Measurements from ENCODE around the gene EFL1.
"Not testable (repeated sequence)": the region's sequence is repeated elsewhere in the genome, so short reads cannot be mapped to it uniquely, and the experiment has no call there.

The EFL1 gene

DNA sequence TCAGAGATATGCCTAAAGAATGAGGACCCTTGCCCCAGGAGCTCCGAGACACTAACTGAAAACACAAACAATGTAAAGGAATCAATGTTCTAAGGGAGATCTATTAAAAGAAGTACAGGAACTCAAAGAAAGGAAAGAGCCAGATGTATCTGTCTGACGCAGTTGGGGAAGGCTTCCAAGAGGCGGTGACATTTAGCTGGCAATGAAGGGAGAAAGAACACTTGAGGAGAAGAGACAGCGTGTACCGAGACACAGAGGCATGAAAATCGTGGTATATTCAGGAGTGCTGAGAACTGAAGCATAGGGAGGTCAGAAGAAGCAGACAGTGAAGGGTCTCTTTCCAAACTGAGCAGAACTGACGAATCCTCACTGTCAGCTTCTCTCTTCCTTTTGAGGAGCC is 66.7 kb downstream of the EFL1 start:
- H3K27me3 ChIP-seq (ENCODE audit: control insufficient read depth, insufficient read depth, low read length); H3K4me1 ChIP-seq (ENCODE audit: control insufficient read depth, insufficient read depth, low read length); H3K9me3 ChIP-seq (ENCODE audit: control insufficient read depth, insufficient read depth, low read depth, low read length); H3K36me3 ChIP-seq (ENCODE audit: control insufficient read depth, insufficient read depth, low read length); H3K4me3 ChIP-seq (ENCODE audit: low read depth, low read length); H3K27ac ChIP-seq (ENCODE audit: low read depth, low read length); H3K9ac ChIP-seq (ENCODE audit: low read length): not testable (repeated sequence)

DNA sequence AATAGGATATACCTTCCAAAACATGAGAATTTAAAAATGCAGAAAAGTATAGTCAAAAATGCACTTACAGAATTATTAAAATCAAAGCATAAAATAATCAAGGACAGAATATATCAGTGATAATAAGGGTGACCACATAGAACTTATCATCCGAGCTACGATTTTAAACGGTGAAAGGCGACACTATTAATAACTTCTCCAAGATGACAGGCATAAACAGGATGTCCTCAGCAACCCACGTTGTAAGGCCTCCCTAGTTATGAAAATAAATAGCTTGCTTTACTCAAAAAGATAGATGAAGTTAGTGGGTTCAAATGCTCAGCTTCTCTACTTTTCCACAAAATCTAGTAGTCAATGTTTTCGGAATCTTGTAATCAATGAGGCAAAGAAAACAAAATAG is 68.0 kb downstream of the EFL1 start:
- H3K9me3 ChIP-seq (ENCODE audit: control insufficient read depth, insufficient read depth, low read depth, low read length); H3K27ac ChIP-seq (ENCODE audit: low read depth, low read length); H3K4me3 ChIP-seq (ENCODE audit: low read depth, low read length); H3K27me3 ChIP-seq (ENCODE audit: control insufficient read depth, insufficient read depth, low read length); H3K9ac ChIP-seq (ENCODE audit: low read length); H3K36me3 ChIP-seq (ENCODE audit: control insufficient read depth, insufficient read depth, low read length); H3K4me1 ChIP-seq (ENCODE audit: control insufficient read depth, insufficient read depth, low read length): not testable (repeated sequence)

DNA sequence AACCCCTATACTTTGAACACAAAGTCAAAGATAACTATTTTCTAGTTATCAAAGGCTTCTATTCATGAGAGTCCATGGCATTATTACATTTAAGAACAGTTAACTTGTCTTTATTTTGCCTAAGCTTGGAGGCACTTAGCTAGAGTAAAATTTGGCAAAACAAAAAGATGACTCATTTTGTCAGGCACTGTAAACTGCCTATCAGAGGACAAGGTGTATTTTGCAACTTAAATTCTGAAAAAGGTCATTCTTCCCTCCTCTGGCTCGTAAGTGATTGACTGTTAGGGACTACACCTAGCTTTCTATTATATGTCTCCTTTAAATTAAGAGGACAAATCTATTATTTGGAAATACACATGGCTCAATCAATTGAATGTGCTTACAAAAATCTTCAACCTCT is 69.1 kb downstream of the EFL1 start:
- H3K27ac ChIP-seq (ENCODE audit: low read depth, low read length); H3K9me3 ChIP-seq (ENCODE audit: control insufficient read depth, insufficient read depth, low read depth, low read length); H3K9ac ChIP-seq (ENCODE audit: low read length); H3K27me3 ChIP-seq (ENCODE audit: control insufficient read depth, insufficient read depth, low read length); H3K36me3 ChIP-seq (ENCODE audit: control insufficient read depth, insufficient read depth, low read length); H3K4me3 ChIP-seq (ENCODE audit: low read depth, low read length); H3K4me1 ChIP-seq (ENCODE audit: control insufficient read depth, insufficient read depth, low read length): not testable (repeated sequence)

DNA sequence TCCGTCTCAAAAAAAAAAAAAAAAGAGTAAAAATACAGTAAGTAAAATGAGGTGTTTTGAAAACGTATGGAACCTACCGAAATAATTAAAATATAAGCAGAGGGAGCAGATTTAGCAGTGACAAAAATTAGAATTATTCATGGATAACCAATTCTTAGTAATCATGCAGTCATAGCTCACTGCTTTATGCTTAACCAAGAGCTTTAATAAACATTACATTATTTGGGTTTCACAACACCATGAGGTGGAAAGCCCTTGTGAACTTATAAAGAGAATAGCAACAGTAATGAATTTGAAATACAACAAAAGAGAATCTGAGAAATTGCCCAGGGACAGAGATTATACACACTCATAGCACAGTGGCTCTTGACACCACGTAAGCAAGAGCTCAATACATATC is 70.1 kb downstream of the EFL1 start:
- not testable (repeated sequence) for H3K9ac ChIP-seq (ENCODE audit: low read length); H3K27ac ChIP-seq (ENCODE audit: low read depth, low read length); H3K36me3 ChIP-seq (ENCODE audit: control insufficient read depth, insufficient read depth, low read length); H3K9me3 ChIP-seq (ENCODE audit: control insufficient read depth, insufficient read depth, low read depth, low read length); H3K4me1 ChIP-seq (ENCODE audit: control insufficient read depth, insufficient read depth, low read length); H3K4me3 ChIP-seq (ENCODE audit: low read depth, low read length); H3K27me3 ChIP-seq (ENCODE audit: control insufficient read depth, insufficient read depth, low read length)

DNA sequence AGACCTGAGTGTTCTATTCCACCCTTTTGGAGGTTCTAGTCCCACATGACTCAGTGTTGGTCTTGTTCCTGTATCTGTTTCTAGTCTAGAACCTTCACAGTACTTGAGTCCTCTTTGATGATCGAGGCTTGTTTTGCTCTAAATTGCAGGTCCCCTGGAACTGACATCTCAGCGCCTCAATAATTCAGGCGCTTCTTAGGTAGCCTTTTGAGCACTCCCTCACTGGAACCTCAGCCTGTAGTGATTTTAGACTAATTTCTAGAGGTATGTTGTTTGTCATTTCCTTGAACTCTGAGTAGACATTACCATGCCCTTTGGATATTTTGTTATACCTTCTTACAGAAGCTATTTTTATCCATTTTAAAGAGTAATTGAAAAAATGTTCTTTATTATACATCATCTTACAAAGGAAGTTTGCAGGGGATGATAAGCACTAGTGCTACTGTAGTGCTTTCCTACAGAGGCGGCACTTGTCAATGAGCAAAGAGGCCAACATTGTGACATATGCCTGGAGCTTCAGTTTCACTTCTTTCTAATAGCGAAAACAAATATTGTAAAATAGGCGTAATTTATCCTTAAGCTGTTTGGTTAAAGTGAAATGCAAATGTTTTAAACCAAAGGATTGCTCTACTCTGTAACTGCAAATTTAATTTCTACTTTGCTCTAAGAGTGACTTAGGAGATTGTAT is 75.7 kb downstream of the EFL1 start:
- Histone ChIP-seq H3K4me1 (ENCODE audit: control insufficient read depth, insufficient read depth, low read length) (0 out of 2 replicates have a peak, but pooled peaks cover 8% of the 10 kb centered on the region), H3K27me3 (ENCODE audit: control insufficient read depth, insufficient read depth, low read length) (no peaks in the 10 kb centered on the region), H3K36me3 (ENCODE audit: control insufficient read depth, insufficient read depth, low read length) (no peaks in the 10 kb centered on the region), H3K9ac (ENCODE audit: low read length) (no peak overlapping the region), H3K4me3 (ENCODE audit: low read depth, low read length) (no peak overlapping the region), H3K27ac (ENCODE audit: low read depth, low read length) (no peak overlapping the region), H3K9me3 (ENCODE audit: control insufficient read depth, insufficient read depth, low read depth, low read length) (no peaks in the 10 kb centered on the region)

DNA sequence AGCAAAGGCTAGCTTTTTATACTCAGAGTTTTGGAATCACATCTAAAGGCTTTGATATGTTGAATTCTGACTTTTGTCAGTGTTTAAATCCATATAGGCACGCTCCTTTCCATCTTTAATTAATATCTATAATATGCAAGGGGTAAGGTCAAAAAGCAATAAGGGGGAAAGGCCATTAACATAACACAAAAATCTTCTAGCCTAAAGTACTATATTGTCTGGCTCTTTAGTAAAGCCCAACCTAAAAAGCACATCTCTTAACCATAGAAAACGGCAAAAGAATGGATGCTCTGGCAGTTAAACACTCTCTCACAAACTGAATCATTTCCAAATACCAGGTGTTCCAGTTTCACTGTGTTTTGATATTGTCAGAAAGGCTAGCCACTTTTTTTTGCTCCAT is 76.4 kb downstream of the EFL1 start:
- Histone ChIP-seq H3K4me3 (ENCODE audit: low read depth, low read length) (no peak overlapping the region), H3K9me3 (ENCODE audit: control insufficient read depth, insufficient read depth, low read depth, low read length) (no peaks in the 10 kb centered on the region), H3K27me3 (ENCODE audit: control insufficient read depth, insufficient read depth, low read length) (no peaks in the 10 kb centered on the region), H3K27ac (ENCODE audit: low read depth, low read length) (no peak overlapping the region), H3K36me3 (ENCODE audit: control insufficient read depth, insufficient read depth, low read length) (no peaks in the 10 kb centered on the region), H3K4me1 (ENCODE audit: control insufficient read depth, insufficient read depth, low read length) (0 out of 2 replicates have a peak, but pooled peaks cover 8% of the 10 kb centered on the region), H3K9ac (ENCODE audit: low read length) (no peak overlapping the region)

DNA sequence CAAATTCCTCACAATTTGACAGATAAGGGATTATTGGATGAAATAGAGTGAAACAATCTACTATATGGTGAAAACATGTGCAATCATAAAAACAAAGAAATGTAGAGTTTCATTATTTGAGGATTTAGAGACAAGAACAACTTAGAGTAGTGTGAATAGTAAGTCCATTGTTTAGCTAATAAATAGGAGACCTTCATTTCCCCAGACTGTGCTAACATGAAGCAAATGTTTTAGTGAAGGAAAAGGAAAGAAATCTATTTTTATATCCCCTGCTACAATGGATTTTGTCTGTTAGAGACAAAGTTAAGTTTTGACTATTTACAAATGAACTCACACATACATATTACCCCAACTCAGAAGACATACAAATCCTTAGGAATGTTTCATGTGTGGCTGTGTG is 77.8 kb downstream of the EFL1 start:
- Histone ChIP-seq H3K9me3 (ENCODE audit: control insufficient read depth, insufficient read depth, low read depth, low read length) (no peaks in the 10 kb centered on the region), H3K36me3 (ENCODE audit: control insufficient read depth, insufficient read depth, low read length) (no peaks in the 10 kb centered on the region), H3K27me3 (ENCODE audit: control insufficient read depth, insufficient read depth, low read length) (no peaks in the 10 kb centered on the region), H3K4me3 (ENCODE audit: low read depth, low read length) (no peak overlapping the region), H3K4me1 (ENCODE audit: control insufficient read depth, insufficient read depth, low read length) (0 out of 2 replicates have a peak, but pooled peaks cover 8% of the 10 kb centered on the region), H3K27ac (ENCODE audit: low read depth, low read length) (no peak overlapping the region), H3K9ac (ENCODE audit: low read length) (no peak overlapping the region)

DNA sequence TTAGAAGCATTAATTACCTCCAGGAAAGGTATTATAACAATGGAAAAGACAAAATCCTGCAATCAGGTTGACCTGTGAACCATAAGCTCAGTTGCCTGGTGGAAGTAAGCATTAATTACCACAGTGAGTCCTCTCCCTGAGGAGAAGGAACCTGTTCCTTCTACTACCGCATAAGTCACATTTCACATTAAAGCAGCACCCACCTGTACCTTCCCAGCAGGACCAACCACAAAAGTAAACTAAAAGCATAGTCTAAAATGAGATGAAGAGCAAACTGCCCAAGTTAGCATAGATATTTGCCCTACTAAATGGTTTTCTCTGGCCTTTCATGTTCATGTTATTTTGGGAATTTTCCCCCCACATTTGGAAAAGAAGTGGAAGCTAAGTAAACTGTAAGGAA is 78.2 kb downstream of the EFL1 start:
- H3K27me3 ChIP-seq (ENCODE audit: control insufficient read depth, insufficient read depth, low read length) = no peaks in the 10 kb centered on the region
- 0 out of 2 replicates have a peak, but pooled peaks cover 8% of the 10 kb centered on the region for H3K4me1 ChIP-seq (ENCODE audit: control insufficient read depth, insufficient read depth, low read length)
- H3K9me3 ChIP-seq (ENCODE audit: control insufficient read depth, insufficient read depth, low read depth, low read length) = no peaks in the 10 kb centered on the region
- no peak overlapping the region for H3K4me3 ChIP-seq (ENCODE audit: low read depth, low read length)
- no peak overlapping the region for H3K27ac ChIP-seq (ENCODE audit: low read depth, low read length)
- H3K36me3 ChIP-seq (ENCODE audit: control insufficient read depth, insufficient read depth, low read length) = no peaks in the 10 kb centered on the region
- no peak overlapping the region for H3K9ac ChIP-seq (ENCODE audit: low read length)

DNA sequence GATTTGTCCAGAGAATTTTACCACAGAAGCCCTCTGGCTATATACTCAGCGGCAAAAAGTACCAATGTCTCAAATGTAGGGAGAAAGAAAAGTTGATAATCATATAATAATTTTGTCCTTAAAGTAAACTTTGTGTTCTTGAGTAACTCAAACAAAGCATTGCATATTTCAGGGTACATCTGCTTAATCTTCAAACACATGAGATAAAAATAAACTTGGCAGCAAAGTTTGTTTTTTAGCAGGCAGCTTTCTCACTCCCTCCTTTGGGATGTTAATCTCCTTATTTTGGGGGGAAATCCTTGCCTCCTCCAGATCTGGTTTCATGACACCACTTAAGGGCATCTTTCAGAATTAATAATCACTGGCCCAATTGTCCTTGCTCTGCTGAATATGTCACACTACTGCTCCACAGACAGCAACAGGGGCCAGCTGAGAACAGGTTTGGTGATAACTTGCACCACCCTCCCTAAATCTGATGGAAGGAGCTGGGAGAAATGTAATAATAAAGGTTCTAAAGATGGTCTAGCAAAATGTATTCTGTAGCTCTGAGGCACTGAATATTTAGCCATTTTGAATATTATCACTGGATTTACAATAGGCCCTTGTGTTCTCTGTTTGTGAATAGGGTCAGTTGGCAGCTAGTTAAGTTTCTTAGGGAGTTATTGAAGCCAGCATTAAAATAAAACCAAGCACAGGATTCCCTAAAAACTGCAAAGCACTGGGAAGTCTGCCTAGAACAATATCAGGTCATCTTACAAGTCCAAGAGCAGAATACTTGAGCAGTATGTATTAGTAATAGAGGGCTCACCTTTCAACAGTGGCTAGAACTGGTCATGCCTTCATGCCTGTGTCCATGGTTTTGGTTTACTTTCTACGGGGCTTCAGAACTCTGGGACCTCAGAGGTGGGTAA is 79.2 kb downstream of the EFL1 start:
- Histone ChIP-seq H3K9ac (ENCODE audit: low read length) (no peak overlapping the region), H3K4me3 (ENCODE audit: low read depth, low read length) (no peak overlapping the region), H3K36me3 (ENCODE audit: control insufficient read depth, insufficient read depth, low read length) (no peaks in the 10 kb centered on the region), H3K27ac (ENCODE audit: low read depth, low read length) (no peak overlapping the region), H3K27me3 (ENCODE audit: control insufficient read depth, insufficient read depth, low read length) (no peaks in the 10 kb centered on the region), H3K4me1 (ENCODE audit: control insufficient read depth, insufficient read depth, low read length) (0 out of 2 replicates have a peak, but pooled peaks cover 5% of the 10 kb centered on the region), H3K9me3 (ENCODE audit: control insufficient read depth, insufficient read depth, low read depth, low read length) (no peaks in the 10 kb centered on the region)

DNA sequence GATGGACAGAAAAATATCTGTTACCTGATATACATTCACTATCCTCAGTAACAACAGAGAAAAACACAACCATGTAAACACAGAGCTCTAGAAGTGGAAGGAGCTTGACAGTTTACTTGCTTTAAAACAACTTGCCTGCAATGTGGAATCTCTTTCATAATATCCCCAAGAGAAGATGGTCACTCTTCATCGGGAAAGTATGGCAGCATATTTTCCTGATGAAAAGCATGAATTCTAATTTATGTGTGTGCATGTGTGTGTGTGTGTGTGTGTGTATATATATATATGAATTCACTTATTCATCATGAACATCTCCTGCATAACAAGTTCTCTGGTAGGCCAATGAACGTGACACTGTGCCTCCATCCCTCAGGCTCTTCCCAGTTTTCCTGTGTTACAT is 81.2 kb downstream of the EFL1 start:
- Histone ChIP-seq H3K4me3 (ENCODE audit: low read depth, low read length) (no peak overlapping the region), H3K27ac (ENCODE audit: low read depth, low read length) (no peak overlapping the region), H3K9ac (ENCODE audit: low read length) (no peak overlapping the region), H3K9me3 (ENCODE audit: control insufficient read depth, insufficient read depth, low read depth, low read length) (no peaks in the 10 kb centered on the region), H3K4me1 (ENCODE audit: control insufficient read depth, insufficient read depth, low read length) (no peaks in the 10 kb centered on the region), H3K27me3 (ENCODE audit: control insufficient read depth, insufficient read depth, low read length) (no peaks in the 10 kb centered on the region), H3K36me3 (ENCODE audit: control insufficient read depth, insufficient read depth, low read length) (no peaks in the 10 kb centered on the region)

DNA sequence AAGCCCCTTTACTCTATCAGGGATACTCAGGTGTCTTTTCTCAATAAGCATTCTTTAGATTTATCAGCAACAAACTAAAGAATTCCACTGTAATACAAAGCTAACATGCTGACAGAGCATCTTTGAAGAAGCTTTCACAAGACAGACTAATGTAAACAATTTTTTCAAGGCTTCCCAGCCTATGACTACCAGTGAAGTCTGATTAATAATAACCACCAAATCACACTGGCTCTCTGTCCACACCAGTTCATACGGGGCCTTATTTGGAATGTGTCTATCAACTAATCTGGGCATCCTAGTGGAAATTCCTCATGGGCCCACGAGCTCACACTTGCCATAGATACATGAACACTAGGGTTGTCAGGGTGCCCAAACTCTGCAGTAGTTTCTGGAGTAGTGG is 84.5 kb downstream of the EFL1 start:
- H3K27ac ChIP-seq (ENCODE audit: low read depth, low read length) = no peak overlapping the region
- H3K27me3 ChIP-seq (ENCODE audit: control insufficient read depth, insufficient read depth, low read length) = no peaks in the 10 kb centered on the region

More for the DNA sequence above, 84.5 kb downstream of the EFL1 start:
- Histone ChIP-seq H3K9ac (ENCODE audit: low read length) (no peak overlapping the region), H3K4me1 (ENCODE audit: control insufficient read depth, insufficient read depth, low read length) (no peaks in the 10 kb centered on the region), H3K4me3 (ENCODE audit: low read depth, low read length) (no peak overlapping the region), H3K9me3 (ENCODE audit: control insufficient read depth, insufficient read depth, low read depth, low read length) (no peaks in the 10 kb centered on the region), H3K36me3 (ENCODE audit: control insufficient read depth, insufficient read depth, low read length) (no peaks in the 10 kb centered on the region)
